ENCODE results near the gene GABRG3.

The GABRG3 gene

DNA sequence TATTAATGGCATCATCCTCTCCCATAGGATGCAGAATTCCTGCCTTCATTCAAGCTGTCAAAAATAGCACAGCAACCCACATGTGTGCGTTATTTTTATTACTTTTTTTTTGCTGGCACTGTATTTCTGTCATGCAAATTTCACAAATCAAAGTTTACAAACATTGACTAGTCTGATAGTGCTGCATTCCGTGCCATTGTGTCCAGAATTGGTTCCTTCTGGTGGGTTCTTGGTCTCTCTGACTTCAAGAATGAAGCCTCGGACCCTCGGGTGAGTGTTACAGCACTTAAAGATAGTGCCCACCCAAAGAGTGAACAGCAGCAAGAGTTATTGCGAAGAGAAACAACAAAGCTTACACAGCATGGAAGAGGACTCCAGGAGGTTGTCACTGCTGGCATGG is 490.2 kb downstream of the GABRG3 start:
- no peak overlapping the region for H3K4me3 ChIP-seq (ENCODE audit: low read depth in 1 of 2, low read length in 1 of 2)
- TF ChIP-seq, protein P1, sequence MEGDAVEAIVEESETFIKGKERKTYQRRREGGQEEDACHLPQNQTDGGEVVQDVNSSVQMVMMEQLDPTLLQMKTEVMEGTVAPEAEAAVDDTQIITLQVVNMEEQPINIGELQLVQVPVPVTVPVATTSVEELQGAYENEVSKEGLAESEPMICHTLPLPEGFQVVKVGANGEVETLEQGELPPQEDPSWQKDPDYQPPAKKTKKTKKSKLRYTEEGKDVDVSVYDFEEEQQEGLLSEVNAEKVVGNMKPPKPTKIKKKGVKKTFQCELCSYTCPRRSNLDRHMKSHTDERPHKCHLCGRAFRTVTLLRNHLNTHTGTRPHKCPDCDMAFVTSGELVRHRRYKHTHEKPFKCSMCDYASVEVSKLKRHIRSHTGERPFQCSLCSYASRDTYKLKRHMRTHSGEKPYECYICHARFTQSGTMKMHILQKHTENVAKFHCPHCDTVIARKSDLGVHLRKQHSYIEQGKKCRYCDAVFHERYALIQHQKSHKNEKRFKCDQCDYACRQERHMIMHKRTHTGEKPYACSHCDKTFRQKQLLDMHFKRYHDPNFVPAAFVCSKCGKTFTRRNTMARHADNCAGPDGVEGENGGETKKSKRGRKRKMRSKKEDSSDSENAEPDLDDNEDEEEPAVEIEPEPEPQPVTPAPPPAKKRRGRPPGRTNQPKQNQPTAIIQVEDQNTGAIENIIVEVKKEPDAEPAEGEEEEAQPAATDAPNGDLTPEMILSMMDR (IDR thresholded peaks at IDR 0.05) = no peak
- H3K4me1 ChIP-seq (ENCODE audit: control insufficient read depth in 1 of 2, insufficient read depth in 1 of 2, low read depth in 1 of 2, low read length in 1 of 2) = no peaks in the 10 kb centered on the region
- H3K27ac ChIP-seq = no peak overlapping the region
- no peaks in the 10 kb centered on the region for H3K27me3 ChIP-seq
- H3K36me3 ChIP-seq = no peaks in the 10 kb centered on the region
- H3K9me3 ChIP-seq = no peaks in the 10 kb centered on the region

GRCh38 chr15:27463525-27464088 is 492.6 kb downstream of the GABRG3 start:
- no peak overlapping the region for H3K27ac ChIP-seq
- H3K4me3 ChIP-seq (ENCODE audit: low read depth in 1 of 2, low read length in 1 of 2) = no peak overlapping the region
- no peaks in the 10 kb centered on the region for H3K4me1 ChIP-seq (ENCODE audit: control insufficient read depth in 1 of 2, insufficient read depth in 1 of 2, low read depth in 1 of 2, low read length in 1 of 2)
- TF ChIP-seq, protein P1 (IDR thresholded peaks at IDR 0.05) = no peak
- no peaks in the 10 kb centered on the region for H3K36me3 ChIP-seq
- no peaks in the 10 kb centered on the region for H3K27me3 ChIP-seq
- no peaks in the 10 kb centered on the region for H3K9me3 ChIP-seq

DNA sequence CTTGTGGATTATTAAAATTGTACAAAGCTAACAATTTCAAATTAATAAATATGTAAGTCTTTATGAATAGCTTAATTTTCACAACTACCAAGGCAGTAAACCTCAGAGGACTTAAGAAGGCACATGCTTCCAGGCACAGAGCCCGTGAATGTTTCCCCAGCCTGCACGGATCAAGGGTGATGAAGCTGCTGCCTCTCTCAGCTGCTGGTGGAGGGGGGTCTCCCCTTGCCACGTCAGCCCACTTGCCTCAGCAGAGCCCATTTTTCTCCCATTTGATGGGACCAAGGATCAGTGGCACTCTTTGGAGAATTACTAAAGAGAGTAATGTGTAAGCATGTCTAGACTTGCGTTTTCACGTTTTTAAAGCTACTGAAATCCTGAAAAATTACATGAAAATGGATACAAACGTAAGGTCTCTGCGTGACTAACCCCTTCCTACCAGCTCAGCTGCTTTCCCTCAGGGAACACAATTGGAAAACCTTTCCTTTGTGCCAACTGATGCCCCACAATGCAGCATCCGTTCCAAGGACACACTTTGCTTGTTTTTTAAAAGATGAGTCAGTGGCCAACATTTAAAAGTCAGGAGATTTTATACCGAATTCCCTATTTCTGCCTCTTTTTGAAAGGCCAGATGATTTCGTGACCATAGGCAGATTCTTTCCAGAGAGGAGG is 494.1 kb downstream of the GABRG3 start:
- Histone ChIP-seq H3K9me3 (no peaks in the 10 kb centered on the region), H3K4me1 (ENCODE audit: control insufficient read depth in 1 of 2, insufficient read depth in 1 of 2, low read depth in 1 of 2, low read length in 1 of 2) (no peaks in the 10 kb centered on the region), H3K4me3 (ENCODE audit: low read depth in 1 of 2, low read length in 1 of 2) (no peak overlapping the region), H3K27ac (no peak overlapping the region), H3K36me3 (no peaks in the 10 kb centered on the region), H3K27me3 (no peaks in the 10 kb centered on the region)
- TF ChIP-seq, protein P1 (IDR thresholded peaks at IDR 0.05) = no peak

- no peaks in the 10 kb centered on the region for H3K4me1 ChIP-seq (ENCODE audit: control insufficient read depth in 1 of 2, insufficient read depth in 1 of 2, low read depth in 1 of 2, low read length in 1 of 2)
- H3K27ac ChIP-seq = no peak overlapping the region
- no peaks in the 10 kb centered on the region for H3K9me3 ChIP-seq
- no peak overlapping the region for H3K4me3 ChIP-seq (ENCODE audit: low read depth in 1 of 2, low read length in 1 of 2)
- TF ChIP-seq, protein P1 (IDR thresholded peaks at IDR 0.05) = no peak
- H3K36me3 ChIP-seq = no peaks in the 10 kb centered on the region
- H3K27me3 ChIP-seq = no peaks in the 10 kb centered on the region
Observed at GRCh38 chr15:27466758-27467157, 495.8 kb downstream of the GABRG3 start.

GRCh38 chr15:27468151-27468591 is 497.2 kb downstream of the GABRG3 start:
- TF ChIP-seq, protein P1 (IDR thresholded peaks at IDR 0.05) = no peak

More at GRCh38 chr15:27468151-27468591, 497.2 kb downstream of the GABRG3 start:
- Histone ChIP-seq H3K9me3 (no peaks in the 10 kb centered on the region), H3K27me3 (no peaks in the 10 kb centered on the region), H3K4me3 (ENCODE audit: low read depth in 1 of 2, low read length in 1 of 2) (no peak overlapping the region), H3K27ac (no peak overlapping the region), H3K36me3 (no peaks in the 10 kb centered on the region), H3K4me1 (ENCODE audit: control insufficient read depth in 1 of 2, insufficient read depth in 1 of 2, low read depth in 1 of 2, low read length in 1 of 2) (no peaks in the 10 kb centered on the region)
